Thoracic aorta (tissue), 2 donors: ENCODE measurements around the gene TRIM44. TPM values are rescaled to one million over a fixed set of nuclear protein-coding genes. Genes with fewer than 3 reads are reported as not detected.

Experiments
- ATAC-seq: fragments of 150-250 bp; one replicate; pipeline ENCODE4 v1.8.0; 2017; ENCODE audit warnings: low read depth; ENCODE audit not compliant: insufficient number of reproducible peaks, low FRiP score
- DNase-seq: peaks from one replicate; pipeline ENCODE4 v3.0.0-alpha.2; 2020; ENCODE audit warnings: low spot score
- H3K27ac ChIP-seq, 2 donors: fragments of 200-600 bp; sonication (generic); 1 replicate in 1 of 2; 2 replicates in 1 of 2; pipeline ENCODE4 v1.5.1; 2016; ENCODE audit warnings: mild to moderate bottlenecking in 2 of 2, moderate library complexity in 2 of 2
- H3K27me3 ChIP-seq: fragments of 200-600 bp; sonication (generic); replicated peaks from 2 replicates; pipeline ENCODE4 v1.6.0; 2016; ENCODE audit warnings: mild to moderate bottlenecking; ENCODE audit not compliant: insufficient read depth
- H3K36me3 ChIP-seq: fragments of 200-600 bp; sonication (generic); one replicate; pipeline ENCODE4 v1.5.1; 2016
- H3K4me1 ChIP-seq, 2 donors: fragments of 200-600 bp; sonication (generic); 1 replicate in 1 of 2; 2 replicates in 1 of 2; pipeline versions ENCODE4 v1.5.1 to v1.6.0; 2016; ENCODE audit warnings: low read depth in 2 of 2, mild to moderate bottlenecking in 1 of 2; ENCODE audit not compliant: control insufficient read depth in 1 of 2
- H3K4me3 ChIP-seq: fragments of 200-600 bp; sonication (generic); 2 replicates; pipeline ENCODE4 v1.5.1; 2016; ENCODE audit warnings: mild to moderate bottlenecking
- H3K9me3 ChIP-seq: fragments of 200-600 bp; sonication (generic); 2 replicates; pipeline ENCODE4 v1.5.1; 2016
- CTCF ChIP-seq: fragments of 200-600 bp; sonication (generic); IDR thresholded peaks from one replicate; pipeline ENCODE4 v1.5.1; 2019; ENCODE audit warnings: antibody characterized with exemption
- total RNA-seq, 2 donors: library from RNA; depleted of rRNA; stranded (reverse); fragments of >200 nt; gene quantifications; one replicate each; pipeline versions ENCODE4 v1.1.0 to v1.2.3, GENCODE V29; 2016

The TRIM44 gene
- total RNA-seq, 2 donors from 2014 or later, result 26.0 to 26.8 TPM

- no peak for ATAC-seq
- H3K4me3 ChIP-seq, result no peak overlapping the region
- TF ChIP-seq CTCF, result no peak
These were observed 135.8 kb downstream of the TRIM44 start for GRCh38 chr11:35798423-35798822.

GRCh38 chr11:35798983-35799382 lies 136.4 kb downstream of the TRIM44 start:
- no peaks in the 10 kb centered on the region for H3K9me3 ChIP-seq
- H3K4me3 ChIP-seq, result no peak overlapping the region
- no peak overlapping the region for H3K27ac ChIP-seq
- TF ChIP-seq CTCF, result no peak
- no peaks in the 10 kb centered on the region for H3K36me3 ChIP-seq
- no peaks in the 10 kb centered on the region for H3K27me3 ChIP-seq
- no peak for ATAC-seq
- peaks cover 0 to 4% of the 10 kb centered on the region in 2 donors for H3K4me1 ChIP-seq
- no peak for DNase-seq

More at GRCh38 chr11:35798423-35798822, 135.8 kb downstream of the TRIM44 start:
- Histone ChIP-seq H3K9me3 (no peaks in the 10 kb centered on the region), H3K27ac (no peak overlapping the region), H3K4me1 (peaks cover 0 to 4% of the 10 kb centered on the region in 2 donors), H3K27me3 (no peaks in the 10 kb centered on the region), H3K36me3 (no peaks in the 10 kb centered on the region)
- no peak for DNase-seq

- DNase-seq, result no peak
- H3K36me3 ChIP-seq, result no peaks in the 10 kb centered on the region
- ATAC-seq, result no peak
- no peak overlapping the region for H3K27ac ChIP-seq
- no peaks in the 10 kb centered on the region for H3K9me3 ChIP-seq
- TF ChIP-seq CTCF, result no peak
- peaks cover 0 to 4% of the 10 kb centered on the region in 2 donors for H3K4me1 ChIP-seq
- H3K27me3 ChIP-seq, result no peaks in the 10 kb centered on the region
- H3K4me3 ChIP-seq, result no peak overlapping the region
These were observed 137.1 kb downstream of the TRIM44 start for GRCh38 chr11:35799655-35800054.

- H3K27me3 ChIP-seq, result no peaks in the 10 kb centered on the region
- H3K4me1 ChIP-seq, result peaks cover 0 to 4% of the 10 kb centered on the region in 2 donors
- H3K36me3 ChIP-seq, result no peaks in the 10 kb centered on the region
- TF ChIP-seq CTCF, result no peak
- no peak for DNase-seq
- H3K27ac ChIP-seq, result no peak overlapping the region
- H3K9me3 ChIP-seq, result no peaks in the 10 kb centered on the region
- no peak for ATAC-seq
- no peak overlapping the region for H3K4me3 ChIP-seq
These were observed 138.7 kb downstream of the TRIM44 start for GRCh38 chr11:35800970-35801953.

- ATAC-seq, result no peak
- no peak overlapping the region for H3K4me3 ChIP-seq
These were observed 139.6 kb downstream of the TRIM44 start for GRCh38 chr11:35802221-35802620.

More at GRCh38 chr11:35802221-35802620, 139.6 kb downstream of the TRIM44 start:
- no peak for TF ChIP-seq CTCF
- DNase-seq, result no peak
- Histone ChIP-seq H3K9me3 (no peaks in the 10 kb centered on the region), H3K36me3 (peaks cover 1% of the 10 kb centered on the region), H3K27me3 (no peaks in the 10 kb centered on the region), H3K27ac (no peak overlapping the region), H3K4me1 (peaks cover 0 to 4% of the 10 kb centered on the region in 2 donors)
